ENCODE data around the gene RAB29.
A peak's percentile ranks its signal among the peaks of the same experiment; 100 is the strongest.
"Not testable (repeated sequence)": the region's sequence is repeated elsewhere in the genome, so short reads cannot be mapped to it uniquely, and the experiment has no call there.

The RAB29 gene, protein sequence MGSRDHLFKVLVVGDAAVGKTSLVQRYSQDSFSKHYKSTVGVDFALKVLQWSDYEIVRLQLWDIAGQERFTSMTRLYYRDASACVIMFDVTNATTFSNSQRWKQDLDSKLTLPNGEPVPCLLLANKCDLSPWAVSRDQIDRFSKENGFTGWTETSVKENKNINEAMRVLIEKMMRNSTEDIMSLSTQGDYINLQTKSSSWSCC

DNA sequence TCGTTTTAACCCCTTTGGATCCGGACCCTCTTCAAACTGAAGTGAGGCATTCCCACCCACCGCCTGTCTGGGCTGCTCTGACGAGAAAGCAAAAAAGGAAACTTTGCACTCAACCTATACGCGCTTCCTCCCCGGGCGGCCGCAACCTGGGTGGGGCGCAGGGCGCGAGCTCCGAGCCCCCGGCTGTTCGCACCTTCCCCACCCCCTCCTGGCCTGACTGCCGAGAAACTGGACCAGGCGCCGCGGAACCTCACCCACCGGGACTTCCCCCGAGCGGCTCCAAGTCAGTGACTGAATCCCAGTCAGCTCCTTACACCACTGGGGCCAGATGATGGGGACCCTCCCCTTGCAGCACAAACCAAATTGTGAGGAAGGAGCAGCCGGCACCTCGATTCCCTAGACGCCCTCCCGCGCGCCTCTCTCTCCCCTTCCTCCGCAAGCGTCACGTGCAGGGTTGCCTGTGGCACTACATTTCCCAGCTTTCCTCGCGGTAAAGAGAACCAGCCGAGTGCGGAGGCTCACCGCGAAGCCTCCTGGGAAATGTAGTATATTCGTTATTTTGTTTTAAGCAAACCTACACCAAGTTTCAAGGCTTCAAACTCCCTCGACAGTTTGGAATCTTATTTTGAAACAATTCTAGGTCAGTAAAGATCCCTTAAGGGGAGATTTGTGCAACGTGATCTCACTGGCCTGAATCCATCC is at the start of gene RAB29:
RAB29 (minus strand) TSS at position 468 of the 702 bp plus-strand sequence. CDS start 526 bp downstream, outside the sequence.
- DNase-seq (ENCODE audit: low read depth in 1 of 2, low spot score in 1 of 2): peak; percentile 58 to 65

DNA sequence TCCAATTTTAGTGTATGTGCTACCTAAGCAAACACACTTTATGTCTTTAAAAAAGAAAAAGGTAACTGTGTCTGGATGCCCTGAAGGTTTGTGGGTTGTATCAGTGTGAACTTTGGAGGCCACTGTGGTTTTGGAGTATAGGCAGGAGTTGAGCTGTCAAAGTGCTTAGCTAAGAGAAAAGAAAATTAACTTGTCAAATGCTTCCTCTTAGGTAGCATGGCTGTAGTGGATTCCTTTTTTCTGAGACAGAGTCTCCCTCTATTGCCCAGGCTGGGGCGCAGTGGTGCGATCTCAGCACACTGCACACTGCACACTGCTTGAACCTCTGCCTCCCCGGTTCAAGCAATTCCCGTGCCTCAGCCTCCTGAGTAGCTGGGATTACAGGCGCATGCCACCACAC is 48.9 kb upstream of the RAB29 start:
- no peak for DNase-seq (ENCODE audit: low read depth in 1 of 2, low spot score in 1 of 2)

DNA sequence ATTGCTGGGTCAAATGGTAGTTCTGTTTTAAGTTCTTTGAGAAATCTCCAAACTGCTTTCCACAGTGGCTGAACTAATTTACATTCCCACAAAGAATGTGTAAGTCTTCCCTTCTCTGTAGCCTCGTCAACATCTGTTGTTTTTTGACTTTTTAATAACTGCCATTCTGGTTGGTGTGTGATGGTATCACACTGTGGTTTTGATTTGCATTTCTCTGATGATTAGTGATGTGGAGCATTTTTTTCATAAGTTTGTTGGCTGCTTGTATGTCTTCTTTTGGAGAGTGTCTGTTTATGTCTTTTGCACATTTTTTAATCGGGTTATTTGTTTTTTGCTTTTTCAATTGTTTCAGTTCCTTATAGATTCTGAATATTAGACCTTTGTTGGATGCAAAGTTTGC is 48.0 kb upstream of the RAB29 start:
- DNase-seq (ENCODE audit: low read depth in 1 of 2, low spot score in 1 of 2): not testable (repeated sequence)

DNA sequence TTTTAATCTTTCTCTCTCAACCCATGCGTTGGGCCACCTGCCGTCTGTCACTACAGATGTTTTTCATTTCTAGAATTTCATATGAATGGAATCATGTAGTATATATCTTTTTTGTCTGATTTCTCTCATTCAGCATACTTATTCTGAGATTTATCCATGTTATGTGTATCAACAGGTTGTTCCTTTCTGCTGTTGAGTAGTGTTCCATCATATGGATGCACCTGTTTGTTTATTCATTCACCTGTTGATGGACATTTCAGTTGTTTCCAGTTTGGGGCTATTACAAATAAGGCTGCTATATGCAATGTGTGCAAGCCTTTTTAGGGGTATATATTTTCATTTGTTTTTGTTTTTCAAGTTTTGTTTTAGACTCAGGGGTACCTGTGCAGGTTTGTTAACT is 47.1 kb upstream of the RAB29 start:
- DNase-seq (ENCODE audit: low read depth in 1 of 2, low spot score in 1 of 2): no peak

DNA sequence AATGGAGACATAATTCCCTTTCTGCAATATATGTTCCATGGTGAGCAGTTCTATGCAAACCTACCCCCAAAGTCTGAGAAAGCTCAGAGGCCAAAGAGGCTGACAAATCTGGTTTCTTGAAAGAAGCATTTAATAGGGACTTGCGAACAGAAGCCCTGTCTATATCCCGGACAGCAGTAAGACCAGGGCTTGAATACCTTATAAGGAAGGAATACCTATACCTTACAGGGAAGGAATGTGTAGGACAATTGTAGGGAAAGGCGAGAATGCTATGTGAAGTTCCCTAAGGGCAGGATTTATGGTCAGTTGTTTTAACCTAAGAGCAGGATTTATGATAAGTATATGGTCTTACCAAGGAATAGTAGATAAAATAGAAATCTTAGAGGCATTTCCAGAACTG is 42.7 kb upstream of the RAB29 start:
- no peak for DNase-seq (ENCODE audit: low read depth in 1 of 2, low spot score in 1 of 2)

DNA sequence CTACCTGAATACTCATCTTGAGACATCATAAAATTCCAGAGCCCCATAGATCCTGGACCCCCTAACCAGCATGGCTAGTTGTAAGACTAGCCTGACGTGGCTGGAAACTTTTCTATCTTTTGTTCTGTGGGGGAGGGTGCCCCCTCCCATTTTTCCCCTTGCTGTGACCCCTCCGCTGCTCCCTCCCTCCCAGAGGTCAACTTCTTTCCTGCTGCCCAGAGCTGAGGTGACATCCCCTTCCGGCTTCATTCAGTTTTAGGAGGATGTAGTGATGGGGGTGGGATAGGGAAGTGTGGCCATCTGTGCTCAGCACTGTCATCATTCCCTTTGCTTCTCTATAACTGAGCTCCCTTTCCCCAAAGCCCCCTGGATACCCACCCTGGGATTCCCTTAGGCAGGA is 42.1 kb upstream of the RAB29 start:
- DNase-seq (ENCODE audit: low read depth in 1 of 2, low spot score in 1 of 2): no peak

DNA sequence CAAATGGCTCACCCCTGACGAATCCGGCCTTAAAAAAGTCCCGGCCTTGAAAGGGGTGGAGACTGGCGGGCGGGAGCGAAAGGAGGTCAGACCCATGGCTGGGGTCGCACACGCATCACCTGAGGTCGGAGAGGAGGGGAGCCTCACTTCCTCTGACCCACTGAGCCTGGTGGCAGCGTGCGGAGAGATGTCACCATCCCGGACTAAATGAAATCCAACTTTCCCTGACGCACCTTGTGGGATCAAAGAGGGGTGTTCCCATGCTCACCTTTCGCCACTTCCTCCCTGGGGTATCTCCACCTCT is 38.4 kb upstream of the RAB29 start:
- DNase-seq (ENCODE audit: low read depth in 1 of 2, low spot score in 1 of 2): peak in 1 of 2 donors; percentile 11

DNA sequence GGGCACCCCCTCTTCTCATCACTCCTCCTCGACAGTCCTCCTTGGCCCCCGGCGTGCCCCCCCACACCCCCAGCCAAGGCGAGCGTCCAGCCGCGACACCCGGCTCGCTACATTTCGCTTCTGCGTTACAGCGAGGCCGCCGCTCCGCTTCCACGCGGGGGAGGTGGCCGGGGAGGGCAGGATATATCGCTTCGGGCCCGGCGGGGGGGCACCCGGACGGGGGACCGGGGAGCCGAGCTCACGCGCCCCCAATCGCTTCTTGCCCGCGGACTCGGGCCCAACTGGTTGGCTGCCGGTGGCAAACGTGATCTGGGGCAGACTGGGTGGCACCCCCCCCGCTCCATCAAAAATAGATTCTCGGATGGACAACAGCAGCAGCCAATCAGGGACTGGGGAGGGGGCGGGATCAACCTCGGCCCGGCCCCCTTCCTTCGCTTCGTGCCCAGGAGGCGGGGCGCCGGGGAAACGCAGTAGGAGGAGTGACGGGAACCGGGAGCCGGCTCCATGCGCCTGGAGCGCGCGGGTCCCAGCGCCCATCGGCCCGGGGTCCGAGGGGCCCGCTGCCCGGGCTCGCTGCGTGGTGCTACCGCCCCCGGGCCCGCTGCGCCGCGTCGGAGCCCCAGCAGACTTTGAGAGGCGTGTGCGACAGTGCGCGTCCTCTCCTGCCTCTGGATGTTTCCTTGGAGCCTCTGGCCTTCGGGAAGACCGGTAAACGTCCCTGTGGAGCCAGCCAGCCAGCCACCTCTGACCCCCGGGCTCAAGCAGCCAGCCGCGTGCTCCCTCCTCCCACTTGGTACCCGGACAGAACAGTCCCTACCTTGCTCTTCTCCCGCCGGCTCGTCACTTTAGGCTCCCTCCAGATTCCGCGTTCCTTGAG is 37.8 kb upstream of the RAB29 start, which contains the start of gene SLC41A1:
SLC41A1 (minus strand) TSS at position 321 of the 877 bp plus-strand sequence. CDS start 2,757 bp downstream, outside the sequence.
- peak; percentile 83 to 86 for DNase-seq (ENCODE audit: low read depth in 1 of 2, low spot score in 1 of 2)

DNA sequence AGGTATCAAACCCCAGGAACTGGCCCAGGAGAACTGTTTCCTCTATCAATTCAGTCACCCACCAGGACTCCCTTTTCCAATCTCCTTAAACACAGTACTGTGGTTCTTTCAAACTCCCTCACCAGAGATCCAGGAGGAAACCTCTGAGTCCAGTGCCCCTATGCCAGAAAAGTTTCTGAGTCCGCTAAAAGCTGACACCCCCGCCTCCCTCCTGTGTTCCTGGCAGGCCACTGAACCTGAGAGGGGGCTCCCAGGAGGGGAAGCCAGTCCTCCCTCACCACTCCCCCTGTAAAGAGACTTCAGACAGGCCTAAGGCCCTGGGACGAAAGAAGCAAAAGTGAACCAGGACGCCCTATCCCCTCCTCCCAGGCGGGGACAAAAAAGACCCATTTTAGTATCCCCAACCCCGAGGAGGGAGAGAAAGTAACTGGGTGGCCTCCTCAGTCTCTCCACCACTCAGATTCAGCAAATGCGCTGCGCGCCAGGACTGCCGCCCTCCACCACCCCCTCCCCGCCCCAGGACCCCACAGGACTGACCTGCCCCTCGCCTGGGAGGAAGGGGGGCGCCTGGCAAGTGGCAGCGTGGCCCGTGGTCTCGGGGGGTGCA is 37.1 kb upstream of the RAB29 start:
- no peak for DNase-seq (ENCODE audit: low read depth in 1 of 2, low spot score in 1 of 2)

DNA sequence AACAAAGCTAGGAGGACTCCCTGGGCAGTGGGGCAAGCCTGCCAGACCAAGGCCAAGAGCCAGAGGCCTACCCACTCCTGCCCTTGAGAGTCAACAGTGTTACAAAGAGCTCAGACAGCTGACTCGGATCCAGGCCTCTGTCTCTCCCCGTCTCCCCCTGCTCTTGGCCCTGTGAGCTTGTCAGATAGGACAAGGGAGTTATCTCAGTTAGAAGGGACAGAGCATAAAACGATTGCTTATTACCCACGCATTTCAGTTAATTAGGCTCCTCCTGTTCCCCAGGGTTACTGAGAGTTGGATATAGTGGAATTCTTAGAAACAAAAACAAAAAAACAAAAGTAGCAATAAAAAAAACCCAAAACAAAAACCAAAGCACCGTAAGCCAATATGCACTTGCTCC is 36.4 kb upstream of the RAB29 start:
- DNase-seq (ENCODE audit: low read depth in 1 of 2, low spot score in 1 of 2): no peak

DNA sequence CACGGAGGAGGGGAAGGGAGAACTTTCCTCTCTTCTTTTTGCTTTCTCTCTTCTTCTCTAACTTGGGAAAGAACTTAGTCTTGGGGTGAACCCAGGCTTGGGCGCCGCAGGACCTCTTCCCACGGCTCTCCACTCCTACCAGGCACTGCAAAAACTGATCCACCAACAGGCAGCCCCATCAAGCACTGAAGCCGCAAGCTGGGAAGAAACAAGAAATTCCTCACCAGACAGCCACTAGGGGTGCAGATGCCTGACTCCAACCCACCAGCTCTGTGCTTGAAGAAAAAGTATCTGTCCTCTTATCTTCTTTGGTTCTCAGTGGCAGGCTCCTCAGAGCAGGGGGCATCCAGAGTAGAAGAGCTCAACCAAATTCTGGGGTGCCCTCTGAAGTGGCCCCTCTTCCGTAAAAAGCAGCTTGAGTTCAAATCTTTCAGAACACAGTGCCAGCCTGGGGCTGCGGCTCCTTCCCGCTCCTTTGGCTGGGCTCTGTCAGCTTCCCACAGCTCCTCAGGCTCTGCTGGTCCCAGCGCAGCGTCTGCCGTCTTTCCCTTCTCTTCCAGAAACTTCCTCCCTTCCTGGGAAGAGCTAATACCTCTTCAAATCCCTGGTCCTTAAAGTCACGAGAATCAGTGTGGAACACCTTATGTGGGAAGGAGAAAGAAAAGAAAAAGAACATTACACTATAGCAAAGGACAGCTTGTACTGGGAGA is 35.3 kb upstream of the RAB29 start:
- no peak for DNase-seq (ENCODE audit: low read depth in 1 of 2, low spot score in 1 of 2)

DNA sequence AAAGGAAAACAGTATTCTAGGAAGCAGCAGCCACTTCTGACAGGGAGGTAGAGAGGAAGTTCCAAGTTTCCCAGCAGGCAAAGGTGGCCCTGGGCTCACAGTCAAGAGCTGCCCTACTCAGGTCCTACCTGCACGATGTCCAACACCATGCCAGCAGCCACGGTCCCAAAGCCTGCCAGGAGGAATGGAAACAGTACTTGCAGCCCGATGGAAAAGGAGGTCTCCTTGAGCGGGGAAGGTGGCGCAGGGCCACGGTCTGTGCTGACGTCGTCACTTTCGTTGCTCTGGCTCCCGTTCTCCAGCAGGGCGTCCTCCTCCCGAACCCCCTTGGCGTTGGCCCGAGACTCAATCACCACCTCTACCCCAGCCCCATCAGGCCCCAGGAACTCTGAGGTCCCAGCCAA is 34.7 kb upstream of the RAB29 start:
- DNase-seq (ENCODE audit: low read depth in 1 of 2, low spot score in 1 of 2): no peak

DNA sequence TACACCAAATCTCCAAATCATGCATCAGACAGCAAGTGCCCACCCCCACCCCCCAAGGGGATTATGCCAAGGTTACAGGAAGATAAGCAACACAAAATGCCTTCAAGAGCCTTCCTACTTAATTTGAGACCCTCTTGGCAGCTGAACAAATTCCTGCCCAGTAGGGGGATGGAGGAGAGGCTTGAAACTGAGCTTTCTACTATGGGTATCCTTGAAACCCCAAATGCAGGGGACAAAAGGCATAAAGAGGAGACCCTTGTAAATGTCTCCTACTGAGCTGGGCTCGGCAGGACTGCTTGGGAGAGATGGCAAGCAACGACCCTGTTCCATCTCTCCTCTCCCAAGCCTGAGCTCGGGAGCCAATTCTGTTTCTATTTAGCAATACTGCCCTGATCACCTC is 34.2 kb upstream of the RAB29 start:
- no peak for DNase-seq (ENCODE audit: low read depth in 1 of 2, low spot score in 1 of 2)

DNA sequence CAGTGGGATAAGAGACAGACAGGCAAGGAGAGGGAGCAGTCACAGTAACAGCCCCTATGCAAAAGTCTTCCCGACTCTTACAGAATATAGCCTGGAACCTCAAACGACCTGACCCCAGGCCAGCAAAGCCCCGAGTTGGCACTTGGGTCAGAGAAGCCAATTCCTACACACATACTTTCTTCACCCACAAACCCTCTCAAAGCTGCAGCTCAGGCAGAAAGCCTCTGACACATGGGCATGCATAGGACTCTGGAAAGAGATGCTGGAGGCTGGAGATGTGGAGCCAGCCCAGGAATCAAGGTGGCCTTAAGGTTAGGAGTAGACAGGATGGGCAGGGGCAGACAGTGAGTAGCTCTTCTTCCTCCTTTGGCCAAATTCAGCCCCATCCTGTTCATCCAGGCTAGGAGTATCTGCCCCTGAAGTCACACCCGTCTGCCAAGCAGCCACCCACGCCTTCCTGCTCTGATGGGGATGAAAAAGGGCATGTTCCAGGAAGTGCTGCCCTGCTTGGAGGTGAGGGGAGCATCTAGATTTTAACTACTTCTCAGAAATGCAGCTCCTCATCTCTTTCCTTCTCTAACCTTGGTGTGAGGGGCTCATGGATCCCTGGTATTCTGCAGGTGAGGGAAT is 29.9 kb upstream of the RAB29 start:
- DNase-seq (ENCODE audit: low read depth in 1 of 2, low spot score in 1 of 2): no peak

DNA sequence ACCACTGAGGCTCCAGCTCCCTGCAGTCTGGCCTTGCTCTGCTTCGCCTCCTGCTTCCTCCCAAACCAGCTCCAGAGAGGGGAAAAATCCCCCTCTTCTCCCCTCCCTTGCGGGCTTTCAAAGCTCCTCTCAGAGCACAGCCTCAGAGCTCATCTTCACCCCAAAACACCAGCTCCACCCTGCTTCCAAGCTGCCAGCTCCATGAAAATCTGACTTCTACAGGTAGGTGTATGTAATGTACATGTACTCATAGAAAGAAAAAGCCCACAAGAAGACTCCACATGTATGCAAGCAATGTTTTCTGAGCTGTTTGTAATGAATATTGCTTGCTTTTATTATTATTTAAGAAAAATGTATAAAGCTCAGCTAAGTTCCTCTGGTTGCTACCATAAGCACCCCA is 29.3 kb upstream of the RAB29 start:
- DNase-seq (ENCODE audit: low read depth in 1 of 2, low spot score in 1 of 2): no peak

DNA sequence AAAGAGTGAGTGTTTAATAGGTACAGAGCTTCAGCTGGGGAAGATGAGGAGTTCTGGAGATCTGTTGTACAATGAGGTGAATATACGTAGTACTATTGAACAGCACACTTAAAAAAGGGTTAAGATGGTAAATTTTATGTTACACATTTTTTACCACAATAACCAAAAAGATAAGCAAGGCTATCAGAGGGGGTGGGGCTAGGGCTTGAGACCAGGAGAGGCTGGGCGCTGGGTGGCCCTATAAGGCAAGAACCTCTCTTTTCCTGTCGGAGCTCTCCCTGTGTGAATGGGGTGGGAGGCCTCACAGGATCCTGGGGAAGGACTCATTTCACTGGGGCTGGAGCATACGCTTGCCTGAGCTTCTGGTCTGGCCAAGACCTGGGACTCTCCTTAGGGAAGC is 28.7 kb upstream of the RAB29 start:
- DNase-seq (ENCODE audit: low read depth in 1 of 2, low spot score in 1 of 2): no peak

DNA sequence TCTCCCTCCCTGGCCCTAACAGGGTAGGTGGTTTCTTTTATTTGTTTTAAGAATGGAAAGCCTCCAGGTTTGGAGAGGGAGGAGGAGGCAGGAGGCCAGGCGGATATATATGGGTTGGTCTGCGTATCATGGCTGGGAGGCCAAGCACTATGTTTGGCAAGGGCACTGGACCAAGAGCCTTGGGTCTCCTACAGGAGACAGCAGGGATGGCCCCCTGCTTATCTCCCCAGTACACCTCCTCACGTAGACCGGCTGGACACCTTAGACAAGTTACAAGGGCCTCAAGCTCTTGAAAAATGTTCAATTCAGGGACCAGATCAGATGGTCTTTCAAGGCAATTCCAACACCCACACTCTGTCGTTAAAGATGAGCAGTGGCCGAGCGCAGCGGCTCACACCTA is 26.8 kb upstream of the RAB29 start:
- DNase-seq (ENCODE audit: low read depth in 1 of 2, low spot score in 1 of 2): no peak

DNA sequence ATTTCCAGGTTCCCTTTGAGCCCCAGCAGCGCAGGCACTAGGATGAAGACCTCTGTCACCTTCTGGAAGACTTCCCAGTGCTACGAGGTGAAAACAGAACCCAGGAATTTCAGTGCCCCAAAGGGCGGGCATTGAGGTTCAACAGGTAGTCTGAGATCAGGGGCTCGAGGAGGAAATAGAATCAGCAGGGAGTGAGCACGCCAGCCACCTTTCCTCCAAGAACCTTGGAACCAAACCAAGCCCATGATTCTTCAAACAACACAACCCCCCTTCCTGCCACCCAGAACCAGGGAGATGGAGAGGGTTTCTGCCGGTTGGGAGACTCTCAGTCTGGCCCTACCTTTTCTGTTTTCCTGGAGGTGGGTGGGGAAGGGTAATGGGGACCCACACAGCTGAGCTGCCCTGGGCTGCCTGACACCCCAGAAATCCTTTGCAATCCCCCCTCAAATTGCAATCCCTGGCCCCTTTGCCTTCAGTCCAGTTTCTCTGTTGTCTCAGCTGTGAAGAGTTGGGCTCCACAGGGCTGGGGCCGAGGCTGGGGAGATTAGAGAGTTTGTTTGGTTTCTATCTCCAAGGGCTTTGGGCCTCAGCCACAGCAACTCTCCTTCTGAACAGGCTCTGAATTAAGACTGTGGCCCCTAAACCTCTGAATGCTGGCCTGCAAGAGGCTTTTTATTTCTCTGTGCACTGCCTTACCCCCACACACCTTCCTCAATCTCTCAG is 25.9 kb upstream of the RAB29 start:
- DNase-seq (ENCODE audit: low read depth in 1 of 2, low spot score in 1 of 2): no peak

DNA sequence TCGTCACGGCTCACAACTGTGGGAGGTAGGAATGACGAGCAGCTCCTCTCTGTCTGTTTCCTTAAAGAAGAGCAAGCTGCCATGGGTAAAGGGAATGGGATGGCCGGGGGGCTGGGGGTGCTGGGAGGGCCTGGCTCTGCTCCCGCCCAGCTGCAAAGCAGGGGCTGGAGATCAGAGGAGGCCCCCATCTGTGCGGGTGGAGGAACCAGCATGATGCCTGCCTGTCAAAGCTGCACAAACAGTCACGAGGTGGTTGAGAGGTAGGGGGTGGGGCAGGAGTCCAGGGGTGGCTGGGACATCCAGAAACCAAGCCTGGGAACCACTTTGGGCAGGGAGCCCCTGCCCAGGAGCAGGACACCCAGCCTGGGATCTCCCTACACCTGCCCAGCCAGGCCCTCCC is 25.1 kb upstream of the RAB29 start:
- DNase-seq (ENCODE audit: low read depth in 1 of 2, low spot score in 1 of 2): no peak

DNA sequence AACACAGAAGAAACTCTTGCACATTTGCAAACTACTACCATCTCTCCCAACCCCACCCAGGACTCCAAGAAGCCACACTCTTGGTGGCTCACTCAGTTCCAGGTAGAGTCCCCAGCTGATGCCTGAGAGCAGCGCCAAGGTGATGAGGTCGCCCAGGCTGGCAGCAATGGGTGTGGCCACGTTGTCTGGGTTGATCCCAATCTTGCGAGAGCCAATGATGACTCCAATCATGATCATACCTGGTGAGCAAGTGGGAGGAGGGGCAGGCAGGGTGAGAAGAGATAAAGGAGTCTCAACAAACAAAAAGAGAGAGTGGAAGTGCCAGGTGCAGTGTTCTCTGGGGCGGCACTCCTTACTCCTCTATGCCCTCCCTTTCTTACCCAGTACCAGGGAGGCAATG is 23.3 kb upstream of the RAB29 start:
- DNase-seq (ENCODE audit: low read depth in 1 of 2, low spot score in 1 of 2): no peak

All from stimulated activated CD4-positive, alpha-beta T cell treated with anti-CD3 and anti-CD28 coated beads, Interleukin-15, amount 100 ng/mL, for 1 hour (primary cell).